ENCODE results near the gene POGZ.

Gene POGZ

DNA sequence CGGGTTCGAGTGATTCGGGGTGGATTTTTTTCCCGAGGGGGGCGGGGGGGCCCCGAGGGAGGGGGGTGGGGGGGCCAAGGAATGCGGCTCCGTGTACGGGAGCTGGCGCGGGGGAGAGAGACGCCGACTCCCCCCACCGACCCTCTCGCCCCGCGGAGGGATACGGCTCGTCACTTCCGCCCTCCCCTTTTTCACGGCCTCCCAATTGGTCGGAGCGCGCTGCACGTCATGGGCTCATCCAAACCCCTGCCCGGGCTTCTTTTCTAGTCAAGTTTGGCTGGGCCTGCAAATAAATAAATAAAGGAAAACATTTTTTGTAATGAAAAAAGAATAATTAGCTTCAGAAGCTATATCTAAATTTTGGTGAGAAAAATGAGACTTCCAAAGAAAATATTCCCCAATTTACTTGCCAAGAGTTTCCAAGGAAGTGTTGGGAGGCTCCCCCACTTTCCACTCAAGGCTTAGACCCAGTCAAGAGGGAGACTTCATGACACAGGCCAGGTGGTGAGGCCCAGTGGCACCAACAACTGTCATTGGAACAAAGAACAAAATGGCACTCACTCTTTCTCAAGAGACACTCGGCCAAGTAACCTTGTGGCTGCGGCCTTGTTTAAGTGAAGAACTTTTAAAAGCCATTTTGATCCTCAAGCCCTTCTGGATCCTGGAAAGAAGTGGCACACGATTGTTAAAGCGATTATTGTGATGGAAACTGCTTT, at the start of gene POGZ:
Gene POGZ, minus strand, starts transcription at position 164 of the 716 bp plus-strand sequence. CDS start 17,290 bp downstream, outside the sequence.
- DNase-seq: peak; percentile 95

GRCh38 chr1:151508833-151509232, 49.5 kb upstream of the POGZ start:
- no peak for DNase-seq

DNA sequence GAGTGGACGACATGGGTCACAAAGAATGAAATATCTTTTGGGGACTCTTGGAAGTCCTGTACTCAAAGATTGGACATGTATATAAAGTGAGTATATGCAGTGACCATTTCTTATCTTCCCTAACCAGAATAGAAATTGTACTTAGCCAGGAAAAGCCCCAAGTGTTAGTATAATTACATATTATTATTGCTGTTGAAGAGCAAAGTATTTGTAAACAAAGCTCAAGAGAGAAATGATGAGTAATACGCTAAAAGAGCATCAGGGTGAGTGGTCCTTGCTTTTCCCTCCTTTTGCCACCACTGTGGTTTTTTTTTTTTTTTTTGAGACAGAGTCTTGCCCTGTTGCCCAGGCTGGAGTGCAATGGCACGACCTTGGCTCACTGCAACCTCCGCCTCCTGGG, 45.5 kb upstream of the POGZ start:
- no peak for DNase-seq

- DNase-seq: no peak
These were observed 45.0 kb upstream of the POGZ start for GRCh38 chr1:151504252-151504651.

- no peak for DNase-seq
These were observed 43.8 kb upstream of the POGZ start for GRCh38 chr1:151502859-151503780.

DNA sequence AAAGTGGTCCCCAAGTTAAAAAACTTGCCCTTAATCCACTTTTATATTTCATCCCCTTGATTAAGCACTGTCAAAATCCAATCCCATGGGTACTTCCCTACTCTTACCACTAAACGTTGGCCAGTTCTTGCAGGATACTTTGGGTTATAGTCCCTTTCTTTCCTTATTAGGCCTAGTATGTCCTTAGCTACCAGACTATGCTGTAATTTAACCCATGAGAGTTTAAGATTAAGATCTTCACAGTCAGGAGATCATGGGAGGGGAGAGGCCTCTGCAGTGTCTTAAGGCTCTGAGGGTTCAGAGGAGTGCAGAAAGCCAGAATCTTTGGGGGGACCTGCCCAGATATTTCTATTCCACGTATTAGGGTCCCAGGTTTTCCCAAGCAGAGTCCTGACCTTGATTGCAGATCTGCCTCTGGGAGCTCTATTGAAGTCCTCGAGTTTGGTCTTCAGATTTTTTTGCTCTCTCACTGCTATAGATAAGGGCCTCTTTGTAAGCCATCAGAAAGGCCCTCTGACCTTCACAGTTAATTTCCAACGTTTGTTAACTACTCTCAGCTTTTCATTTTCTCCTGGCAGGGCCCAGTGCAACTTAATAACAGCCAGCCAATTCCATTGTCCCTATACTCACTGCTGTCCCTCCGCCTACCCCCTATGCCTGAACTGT, 42.9 kb upstream of the POGZ start:
- DNase-seq: no peak

DNA sequence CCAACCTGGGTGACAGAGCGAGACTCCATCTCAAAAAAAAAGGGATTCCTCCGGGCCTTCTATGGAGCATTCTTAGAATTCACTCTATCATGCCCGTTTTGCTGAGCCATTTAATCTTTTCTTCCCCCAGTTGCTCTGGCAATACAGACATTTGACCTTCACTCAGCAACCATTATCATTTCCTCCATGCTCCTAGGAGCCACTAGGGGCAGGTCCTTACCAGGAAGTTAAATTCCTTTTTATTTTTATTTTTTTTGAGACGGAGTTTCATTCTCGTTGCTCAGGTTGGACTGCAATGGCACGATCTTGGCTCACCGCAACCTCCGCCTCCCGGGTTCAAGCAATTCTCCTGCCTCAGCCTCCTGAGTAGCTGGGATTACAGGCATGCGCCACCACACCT, 42.2 kb upstream of the POGZ start:
- DNase-seq: no peak

GRCh38 chr1:151499930-151500329, 40.6 kb upstream of the POGZ start:
- no peak for DNase-seq

GRCh38 chr1:151499365-151499764, 40.1 kb upstream of the POGZ start:
- DNase-seq: no peak

- no peak for DNase-seq
These were observed 36.0 kb upstream of the POGZ start for GRCh38 chr1:151495316-151495715.

DNA sequence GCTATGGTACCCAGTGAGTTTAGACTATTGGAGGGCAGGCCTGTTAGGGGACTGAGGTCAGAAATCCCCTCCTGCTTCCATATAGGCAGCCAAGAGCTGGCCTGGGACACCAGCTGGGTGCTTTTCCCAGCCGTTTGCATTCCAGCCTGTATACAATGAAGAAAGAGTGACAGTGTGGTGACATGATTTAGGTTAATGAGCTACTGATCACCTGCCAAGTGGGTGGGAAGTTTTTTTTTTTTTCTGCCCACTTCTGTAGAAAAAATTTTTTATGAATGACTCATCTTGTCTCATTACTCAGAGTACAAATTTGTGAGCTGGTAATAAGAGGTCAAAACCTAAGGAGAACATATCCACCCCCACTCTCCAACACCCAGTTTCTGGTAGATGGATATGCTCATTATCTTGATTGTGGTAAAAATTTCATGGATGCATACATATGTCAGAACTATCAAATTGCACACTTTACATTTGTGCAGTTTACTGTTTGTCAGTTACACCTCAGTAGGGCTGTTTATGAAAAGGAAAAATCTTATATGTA, 35.5 kb upstream of the POGZ start:
- no peak for DNase-seq

GRCh38 chr1:151493042-151493441, 33.7 kb upstream of the POGZ start:
- no peak for DNase-seq

DNA sequence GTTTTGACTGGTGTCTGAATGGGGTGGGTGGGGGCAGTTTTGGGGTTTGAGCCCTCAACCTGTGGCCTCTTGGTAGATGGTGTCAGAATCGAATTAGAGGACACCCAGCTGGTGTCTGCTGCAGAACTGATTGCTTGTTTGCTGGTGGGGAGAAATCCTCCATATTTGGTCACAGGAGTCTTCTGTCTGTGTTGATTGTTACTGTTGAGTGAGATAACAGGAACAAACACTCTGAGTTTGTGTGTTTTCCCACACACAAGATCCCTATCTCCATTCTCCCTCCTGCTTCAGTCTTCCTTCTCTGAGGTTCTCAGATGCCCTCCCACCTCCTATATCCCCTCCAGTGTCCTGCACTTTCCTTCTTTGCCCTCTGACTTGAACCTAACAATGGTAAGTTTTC, 32.8 kb upstream of the POGZ start:
- DNase-seq: no peak

GRCh38 chr1:151491641-151492040, 32.3 kb upstream of the POGZ start:
- DNase-seq: no peak

GRCh38 chr1:151486557-151486956, 27.3 kb upstream of the POGZ start:
- no peak for DNase-seq

- DNase-seq: no peak
These were observed 26.5 kb upstream of the POGZ start for GRCh38 chr1:151485685-151486255.

DNA sequence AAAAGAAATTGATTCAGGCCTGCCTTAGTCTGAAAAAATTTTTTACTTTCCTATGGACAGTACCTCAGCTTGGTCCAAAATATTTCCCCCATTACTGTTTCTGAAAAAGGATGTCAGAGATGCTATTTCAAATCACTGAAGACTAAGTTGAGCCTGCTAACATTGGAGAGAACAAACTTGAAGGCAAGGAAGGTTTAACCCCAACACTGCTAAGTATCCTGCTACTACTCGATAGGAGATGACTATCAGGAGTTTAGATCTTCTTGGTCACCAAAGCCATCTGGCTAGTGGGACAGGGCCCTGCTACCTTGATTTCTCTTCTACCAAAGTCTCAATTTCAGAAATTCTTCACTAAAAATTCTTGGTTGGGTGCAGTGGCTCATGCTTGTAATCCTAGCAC, 22.7 kb upstream of the POGZ start:
- no peak for DNase-seq

DNA sequence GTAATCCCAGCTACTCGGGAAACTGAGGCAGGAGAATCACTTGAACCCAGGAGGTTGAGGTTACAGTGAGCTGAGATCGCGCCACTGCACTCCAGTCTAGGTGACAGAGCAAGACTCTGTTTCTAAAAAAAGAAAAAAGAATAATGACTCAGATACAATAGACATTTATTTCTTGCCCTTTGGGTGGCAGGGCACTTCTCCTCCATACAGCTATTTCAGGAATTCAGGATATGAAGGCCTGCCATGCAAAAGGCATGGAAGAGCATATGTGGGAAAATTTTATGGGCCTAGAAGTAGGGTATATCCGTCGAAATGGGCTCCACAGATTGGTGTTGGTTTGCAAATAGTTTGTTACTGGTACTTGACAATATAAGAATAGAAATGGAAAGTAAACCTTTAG, 20.2 kb upstream of the POGZ start:
- DNase-seq: no peak

DNA sequence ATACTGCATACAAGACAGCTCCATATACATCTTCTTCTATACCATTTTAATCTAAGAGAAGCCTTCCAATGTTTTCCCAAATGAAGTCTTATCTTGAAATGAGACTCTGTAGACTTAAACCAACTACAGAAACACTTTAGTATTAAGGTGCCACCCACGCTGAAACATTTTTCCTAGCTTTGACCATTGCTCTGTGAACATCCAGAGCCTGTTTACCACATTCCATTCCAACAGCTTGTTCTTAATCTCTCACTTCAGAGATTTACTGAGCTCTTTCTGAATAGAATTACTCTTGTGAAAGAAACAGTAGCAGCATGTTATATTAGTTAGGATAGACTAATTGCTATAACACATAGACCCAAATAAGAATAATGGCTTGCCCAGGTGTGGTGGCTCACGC, 19.6 kb upstream of the POGZ start:
- no peak for DNase-seq

DNA sequence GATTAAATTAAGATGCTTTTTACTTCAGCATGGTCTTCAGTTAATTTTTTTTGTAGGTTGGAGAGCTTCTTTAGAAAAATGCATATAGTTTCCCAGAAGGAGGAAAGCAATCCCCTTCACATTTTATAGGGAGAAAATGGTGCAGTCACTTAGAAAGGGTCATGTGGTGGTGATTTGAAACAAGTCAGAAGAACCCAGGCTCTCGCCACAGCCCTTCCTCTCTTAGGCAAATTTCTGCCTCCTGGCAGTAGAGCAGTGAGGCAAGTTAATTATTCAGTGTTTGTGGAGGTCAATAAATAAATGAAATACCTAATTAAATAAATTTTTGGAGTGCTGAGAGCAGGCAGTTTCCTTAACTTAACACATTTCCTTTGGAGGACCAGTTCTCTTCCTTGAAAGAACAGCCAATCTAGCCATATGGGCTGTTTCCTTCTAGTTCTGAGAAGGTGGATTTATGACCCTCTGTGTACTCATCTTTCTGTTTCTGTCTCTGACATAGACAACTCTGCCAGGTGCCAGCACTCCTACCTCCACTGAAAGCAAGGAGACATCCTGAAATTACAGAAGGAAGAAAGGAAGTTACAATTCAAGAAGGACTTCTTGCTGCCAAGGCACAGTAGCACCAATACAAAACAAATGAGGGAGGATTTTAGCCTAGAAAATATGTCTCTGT, 19.0 kb upstream of the POGZ start:
- no peak for DNase-seq

DNA sequence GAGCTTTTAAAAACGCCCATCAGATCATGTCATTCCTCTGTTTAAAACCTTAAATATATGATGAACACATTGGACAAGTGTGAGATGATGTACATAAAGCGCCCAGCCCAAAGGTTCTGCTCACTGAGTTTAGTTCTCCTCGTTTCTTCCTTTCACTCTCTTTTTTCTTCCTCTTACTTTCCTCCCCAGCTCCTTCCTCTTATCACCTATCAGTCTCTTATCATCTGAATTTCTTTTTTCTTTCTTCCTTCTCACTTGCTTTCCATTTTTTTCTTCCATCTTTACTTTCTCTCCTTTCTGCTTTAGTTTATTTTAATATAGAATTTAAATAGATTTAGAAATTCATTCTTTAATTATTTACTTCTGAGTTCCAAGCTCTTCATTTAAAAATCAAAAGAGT, 17.8 kb upstream of the POGZ start:
- DNase-seq: no peak

- no peak for DNase-seq
These were observed 16.8 kb upstream of the POGZ start for GRCh38 chr1:151476083-151476482.

Data from stimulated activated CD4-positive, alpha-beta T cell treated with anti-CD3 and anti-CD28 coated beads, Interleukin-2, amount 100 ng/mL, for 24 hours (primary cell).